MM.1S (cell line): Measurements from ENCODE around the gene PXYLP1.

Experiments
- DNase-seq: peaks from one replicate; pipeline ENCODE4 v3.0.0-alpha.2; 2015
- H2AFZ ChIP-seq: fragments of 300-600 bp; sonication (generic); 2 replicates; pipeline ENCODE4 v1.6.0; 2016; ENCODE audit warnings: antibody characterized with exemption, low read length
- H3F3A ChIP-seq: fragments of 300-600 bp; sonication (generic); 2 replicates; pipeline ENCODE4 v1.6.1; 2016; ENCODE audit warnings: mild to moderate bottlenecking, antibody characterized with exemption, low read length, moderate library complexity, mixed read lengths; ENCODE audit not compliant: insufficient read depth
- H3K27ac ChIP-seq: fragments of 300-600 bp; sonication (generic); 2 replicates; pipeline ENCODE4 v1.5.1; 2016; ENCODE audit warnings: mild to moderate bottlenecking, low read length
- H3K27me3 ChIP-seq: fragments of 300-600 bp; sonication (generic); replicated peaks from 2 replicates; pipeline ENCODE4 v1.6.0; 2016; ENCODE audit warnings: low read length; ENCODE audit not compliant: insufficient read depth
- H3K36me3 ChIP-seq: fragments of 300-600 bp; sonication (generic); replicated peaks from 2 replicates; pipeline ENCODE4 v1.6.1; 2016; ENCODE audit warnings: mild to moderate bottlenecking, low read length, mixed read lengths; ENCODE audit not compliant: insufficient read depth
- H3K4me1 ChIP-seq: fragments of 300-600 bp; sonication (generic); 2 replicates; pipeline ENCODE4 v1.6.1; 2016; ENCODE audit warnings: low read length, mixed read lengths
- H3K4me2 ChIP-seq: fragments of 300-600 bp; sonication (generic); 2 replicates; pipeline ENCODE4 v1.6.0; 2016; ENCODE audit warnings: low read depth, low read length
- H3K4me3 ChIP-seq: fragments of 300-600 bp; sonication (generic); 2 replicates; pipeline ENCODE4 v1.5.1; 2016; ENCODE audit warnings: low read length, mixed read lengths
- H3K79me2 ChIP-seq: fragments of 300-600 bp; sonication (generic); 2 replicates; pipeline ENCODE4 v1.6.1; 2016; ENCODE audit warnings: mixed run types, low read length, mixed read lengths
- H3K9ac ChIP-seq: fragments of 300-600 bp; sonication (generic); 2 replicates; pipeline ENCODE4 v1.6.1; 2016; ENCODE audit warnings: low read length, mixed read lengths
- H3K9me2 ChIP-seq: fragments of 300-600 bp; sonication (generic); replicated peaks from 2 replicates; pipeline ENCODE4 v1.6.1; 2016; ENCODE audit warnings: mild to moderate bottlenecking, low read length, mixed read lengths; ENCODE audit not compliant: insufficient read depth
- H3K9me3 ChIP-seq: fragments of 300-600 bp; sonication (generic); replicated peaks from 2 replicates; pipeline ENCODE4 v1.6.1; 2016; ENCODE audit warnings: mild to moderate bottlenecking, low read length, mixed read lengths; ENCODE audit not compliant: insufficient read depth
- H4K20me1 ChIP-seq: fragments of 300-600 bp; sonication (generic); 2 replicates; pipeline ENCODE4 v1.6.1; 2016; ENCODE audit warnings: mild to moderate bottlenecking, low read length, moderate library complexity, mixed read lengths; ENCODE audit not compliant: insufficient read depth
- EZH2 ChIP-seq: fragments of 300-600 bp; sonication (generic); optimal IDR thresholded peaks from 2 replicates; pipeline ENCODE3; 2017; ENCODE audit warnings: low read depth, mild to moderate bottlenecking, antibody characterized with exemption, low read length, mixed read lengths
- EZH2phosphoT487 ChIP-seq: fragments of 300-600 bp; sonication (generic); IDR thresholded peaks from 2 replicates; pipeline ENCODE4 v1.6.1; 2018; ENCODE audit warnings: antibody characterized with exemption, low read length
- TF ChIP-seq, protein P1 (sequence below): fragments of 300-600 bp; sonication (generic); IDR thresholded peaks from 2 replicates; pipeline ENCODE4 v1.5.1; 2016; ENCODE audit warnings: antibody characterized with exemption, low read length, mixed read lengths

Gene PXYLP1

DNA sequence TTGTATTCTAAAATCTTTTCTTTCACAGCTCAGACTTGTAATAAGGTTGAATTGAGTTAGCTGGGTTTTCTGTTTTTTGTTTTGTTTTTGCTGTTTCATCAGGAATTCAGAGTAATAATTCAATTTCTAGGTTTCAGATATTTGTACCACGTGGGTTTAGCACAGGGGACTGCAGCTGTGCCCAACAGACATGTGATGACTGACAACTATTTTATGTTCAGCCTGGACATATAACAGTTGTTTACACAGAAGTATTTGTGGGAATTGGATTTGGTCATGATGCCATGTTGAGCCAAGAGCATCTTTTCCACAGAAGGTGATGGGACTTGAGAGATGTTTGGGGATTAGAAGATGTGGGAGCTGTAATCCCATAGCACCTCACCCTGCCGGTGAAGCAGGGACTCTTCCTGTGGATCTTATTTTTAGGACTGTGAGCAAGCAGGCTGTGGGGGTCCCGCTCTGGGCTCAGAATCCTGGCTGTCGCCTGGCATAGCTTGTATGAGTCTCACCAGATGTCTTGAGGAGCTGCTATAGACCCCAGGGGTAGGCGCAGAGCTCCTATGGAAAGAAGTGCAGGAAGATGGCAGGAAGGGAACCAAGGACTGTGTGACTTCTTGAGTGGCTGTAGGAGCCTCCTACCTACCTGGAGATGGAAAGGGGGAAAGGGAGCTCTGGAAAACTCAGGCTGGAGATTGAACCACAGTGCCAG, 23.7 kb downstream of the PXYLP1 start:
- Histone ChIP-seq H3K4me1 (no peaks in the 10 kb centered on the region), H3K4me2 (no peak overlapping the region), H3F3A (no peaks in the 10 kb centered on the region), H3K36me3 (no peaks in the 10 kb centered on the region), H3K9me2 (no peaks in the 10 kb centered on the region), H3K9ac (no peak overlapping the region), H2AFZ (no peak overlapping the region), H4K20me1 (no peaks in the 10 kb centered on the region), H3K27ac (no peak overlapping the region), H3K79me2 (no peaks in the 10 kb centered on the region), H3K4me3 (no peak overlapping the region), H3K27me3 (no peaks in the 10 kb centered on the region), H3K9me3 (no peaks in the 10 kb centered on the region)
- DNase-seq, result no peak
- TF ChIP-seq, protein P1, sequence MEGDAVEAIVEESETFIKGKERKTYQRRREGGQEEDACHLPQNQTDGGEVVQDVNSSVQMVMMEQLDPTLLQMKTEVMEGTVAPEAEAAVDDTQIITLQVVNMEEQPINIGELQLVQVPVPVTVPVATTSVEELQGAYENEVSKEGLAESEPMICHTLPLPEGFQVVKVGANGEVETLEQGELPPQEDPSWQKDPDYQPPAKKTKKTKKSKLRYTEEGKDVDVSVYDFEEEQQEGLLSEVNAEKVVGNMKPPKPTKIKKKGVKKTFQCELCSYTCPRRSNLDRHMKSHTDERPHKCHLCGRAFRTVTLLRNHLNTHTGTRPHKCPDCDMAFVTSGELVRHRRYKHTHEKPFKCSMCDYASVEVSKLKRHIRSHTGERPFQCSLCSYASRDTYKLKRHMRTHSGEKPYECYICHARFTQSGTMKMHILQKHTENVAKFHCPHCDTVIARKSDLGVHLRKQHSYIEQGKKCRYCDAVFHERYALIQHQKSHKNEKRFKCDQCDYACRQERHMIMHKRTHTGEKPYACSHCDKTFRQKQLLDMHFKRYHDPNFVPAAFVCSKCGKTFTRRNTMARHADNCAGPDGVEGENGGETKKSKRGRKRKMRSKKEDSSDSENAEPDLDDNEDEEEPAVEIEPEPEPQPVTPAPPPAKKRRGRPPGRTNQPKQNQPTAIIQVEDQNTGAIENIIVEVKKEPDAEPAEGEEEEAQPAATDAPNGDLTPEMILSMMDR, result no peak
- TF ChIP-seq EZH2 (no peak), EZH2phosphoT487 (no peak)

DNA sequence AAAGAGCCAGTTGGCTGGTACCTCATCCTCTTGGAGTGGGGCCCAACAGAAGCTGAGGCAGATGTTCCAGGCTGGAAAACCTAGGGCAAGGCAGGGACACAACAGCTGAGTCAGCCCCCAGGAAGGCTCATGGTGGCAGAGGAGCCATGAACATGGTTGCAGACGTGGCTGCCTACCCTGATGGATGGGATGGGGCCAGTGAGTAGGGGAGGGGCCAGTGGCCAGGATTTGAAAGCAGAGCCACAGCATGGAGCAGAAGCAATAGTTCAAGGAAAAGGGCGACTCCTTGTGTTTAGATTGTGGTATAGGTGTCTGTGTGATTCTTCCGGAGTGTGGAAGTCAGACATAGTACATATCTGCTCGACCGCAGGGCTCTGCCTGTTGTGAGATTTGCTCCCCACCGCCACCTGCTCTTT, 24.2 kb downstream of the PXYLP1 start:
- TF ChIP-seq, protein P1, result peak; percentile 31
- TF ChIP-seq EZH2phosphoT487, result no peak
- no peak for TF ChIP-seq EZH2
- Histone ChIP-seq H3K36me3 (no peaks in the 10 kb centered on the region), H3K79me2 (no peaks in the 10 kb centered on the region), H4K20me1 (no peaks in the 10 kb centered on the region), H3F3A (no peaks in the 10 kb centered on the region), H3K27ac (no peak overlapping the region), H3K9ac (no peak overlapping the region), H2AFZ (no peak overlapping the region), H3K27me3 (no peaks in the 10 kb centered on the region), H3K9me3 (no peaks in the 10 kb centered on the region), H3K4me1 (no peaks in the 10 kb centered on the region), H3K9me2 (no peaks in the 10 kb centered on the region), H3K4me2 (no peak overlapping the region), H3K4me3 (no peak overlapping the region)
- no peak for DNase-seq

DNA sequence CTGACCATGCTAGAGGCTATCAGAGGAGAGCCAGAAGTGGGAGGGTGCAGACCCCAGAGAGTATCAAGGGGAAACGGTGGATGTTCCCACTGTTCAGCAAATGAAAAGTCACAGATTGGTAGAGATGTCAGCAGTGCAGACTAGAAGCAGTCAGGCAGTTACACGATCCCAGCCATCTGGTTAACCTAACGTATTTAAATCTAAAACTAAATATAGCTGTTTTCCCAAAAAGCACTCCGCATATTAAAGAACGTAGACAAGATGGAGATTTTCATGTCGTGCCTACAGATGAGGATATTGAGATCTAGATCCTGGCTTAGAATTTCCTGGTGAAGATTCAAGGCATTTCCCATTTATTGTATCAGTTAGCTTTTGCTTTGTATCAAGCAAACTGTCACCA, 25.2 kb downstream of the PXYLP1 start:
- no peak overlapping the region for H3K4me3 ChIP-seq
- no peaks in the 10 kb centered on the region for H3F3A ChIP-seq
- no peak for TF ChIP-seq EZH2
- TF ChIP-seq, protein P1, result no peak
- TF ChIP-seq EZH2phosphoT487, result no peak

More for the DNA sequence above, 25.2 kb downstream of the PXYLP1 start:
- Histone ChIP-seq H3K27ac (no peak overlapping the region), H3K9me2 (no peaks in the 10 kb centered on the region), H3K9ac (no peak overlapping the region), H3K4me2 (no peak overlapping the region), H4K20me1 (no peaks in the 10 kb centered on the region), H3K4me1 (no peaks in the 10 kb centered on the region), H3K79me2 (no peaks in the 10 kb centered on the region), H3K36me3 (no peaks in the 10 kb centered on the region), H3K9me3 (no peaks in the 10 kb centered on the region), H3K27me3 (no peaks in the 10 kb centered on the region), H2AFZ (no peak overlapping the region)
- no peak for DNase-seq
